ENCODE data around the gene PAX2.

DNA sequence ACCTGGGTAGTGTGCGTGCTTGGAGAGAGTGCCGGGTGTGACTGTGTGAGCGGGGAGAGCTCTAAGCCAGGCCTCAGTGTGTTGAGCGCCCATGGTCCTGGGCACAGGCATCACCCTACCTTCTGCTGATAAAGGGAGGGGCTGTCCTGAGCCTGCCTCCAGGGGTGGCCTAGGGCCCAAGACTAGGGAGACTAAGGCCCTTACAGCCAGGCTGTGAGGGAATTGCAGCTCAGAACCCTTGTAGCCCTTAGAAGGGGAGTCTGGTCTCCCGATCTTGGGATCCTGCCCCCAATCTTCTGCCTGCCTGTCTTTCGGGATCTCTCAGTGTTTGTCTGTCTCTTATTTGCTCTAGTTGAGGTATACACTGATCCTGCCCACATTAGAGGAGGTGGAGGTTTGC is 41.2 kb downstream of the PAX2 start:
- TF ChIP-seq, protein P1, sequence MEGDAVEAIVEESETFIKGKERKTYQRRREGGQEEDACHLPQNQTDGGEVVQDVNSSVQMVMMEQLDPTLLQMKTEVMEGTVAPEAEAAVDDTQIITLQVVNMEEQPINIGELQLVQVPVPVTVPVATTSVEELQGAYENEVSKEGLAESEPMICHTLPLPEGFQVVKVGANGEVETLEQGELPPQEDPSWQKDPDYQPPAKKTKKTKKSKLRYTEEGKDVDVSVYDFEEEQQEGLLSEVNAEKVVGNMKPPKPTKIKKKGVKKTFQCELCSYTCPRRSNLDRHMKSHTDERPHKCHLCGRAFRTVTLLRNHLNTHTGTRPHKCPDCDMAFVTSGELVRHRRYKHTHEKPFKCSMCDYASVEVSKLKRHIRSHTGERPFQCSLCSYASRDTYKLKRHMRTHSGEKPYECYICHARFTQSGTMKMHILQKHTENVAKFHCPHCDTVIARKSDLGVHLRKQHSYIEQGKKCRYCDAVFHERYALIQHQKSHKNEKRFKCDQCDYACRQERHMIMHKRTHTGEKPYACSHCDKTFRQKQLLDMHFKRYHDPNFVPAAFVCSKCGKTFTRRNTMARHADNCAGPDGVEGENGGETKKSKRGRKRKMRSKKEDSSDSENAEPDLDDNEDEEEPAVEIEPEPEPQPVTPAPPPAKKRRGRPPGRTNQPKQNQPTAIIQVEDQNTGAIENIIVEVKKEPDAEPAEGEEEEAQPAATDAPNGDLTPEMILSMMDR (IDR thresholded peaks at IDR 0.05), result no peak
- TF ChIP-seq POLR2A (IDR thresholded peaks at IDR 0.05; ENCODE audit: low read depth), result no peak
